Measurements from ENCODE around the gene SLC6A1. TPM values are rescaled to one million over a fixed set of nuclear protein-coding genes. Genes with fewer than 3 reads are reported as not detected.

SLC6A1 gene
- total RNA-seq, 1 donor from 2014 or later, result not detected

DNA sequence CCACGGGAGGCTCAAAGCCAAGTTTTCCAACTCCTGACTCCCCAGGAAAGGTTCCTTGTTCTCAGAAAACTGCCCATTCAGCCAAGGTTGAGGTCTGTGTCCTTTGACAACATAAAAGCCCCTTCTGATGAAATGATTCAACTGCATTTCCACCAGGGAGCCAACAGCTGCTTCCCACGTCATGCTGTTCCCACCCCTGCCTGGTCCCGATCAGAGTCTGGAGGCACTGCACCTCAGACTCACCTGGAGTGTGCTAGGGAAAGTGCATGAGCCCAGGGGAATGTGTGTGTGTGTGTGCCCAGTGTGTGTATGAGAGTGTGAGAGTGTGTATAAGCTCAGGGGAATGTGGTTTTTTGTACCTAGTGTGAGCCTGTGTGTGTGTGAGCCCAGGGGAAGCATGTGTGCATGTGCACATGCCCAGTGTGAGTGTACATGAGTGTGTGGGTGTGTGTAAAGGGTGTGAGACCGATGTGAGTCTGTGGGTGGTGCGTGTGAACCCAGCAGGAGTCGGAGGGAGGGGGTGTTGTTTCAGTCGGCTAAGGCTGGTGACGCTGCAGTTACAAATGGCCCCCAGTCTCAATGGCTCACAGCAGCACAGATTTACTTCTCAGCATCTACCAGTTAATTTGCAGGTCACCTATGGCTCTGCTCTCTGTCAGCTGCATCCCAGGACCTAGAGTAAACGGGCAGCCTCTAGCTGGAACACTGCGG, 20.3 kb upstream of the SLC6A1 start:
- Mint-ChIP-seq H3K27me3 (ENCODE audit: low read depth) (peaks cover 76% of the 10 kb centered on the region), H3K27ac (no peak overlapping the region), H3K4me3 (no peak overlapping the region), H3K9me3 (no peaks in the 10 kb centered on the region), H3K36me3 (no peaks in the 10 kb centered on the region), H3K4me1 (no peaks in the 10 kb centered on the region)
- TF ChIP-seq, protein P1, sequence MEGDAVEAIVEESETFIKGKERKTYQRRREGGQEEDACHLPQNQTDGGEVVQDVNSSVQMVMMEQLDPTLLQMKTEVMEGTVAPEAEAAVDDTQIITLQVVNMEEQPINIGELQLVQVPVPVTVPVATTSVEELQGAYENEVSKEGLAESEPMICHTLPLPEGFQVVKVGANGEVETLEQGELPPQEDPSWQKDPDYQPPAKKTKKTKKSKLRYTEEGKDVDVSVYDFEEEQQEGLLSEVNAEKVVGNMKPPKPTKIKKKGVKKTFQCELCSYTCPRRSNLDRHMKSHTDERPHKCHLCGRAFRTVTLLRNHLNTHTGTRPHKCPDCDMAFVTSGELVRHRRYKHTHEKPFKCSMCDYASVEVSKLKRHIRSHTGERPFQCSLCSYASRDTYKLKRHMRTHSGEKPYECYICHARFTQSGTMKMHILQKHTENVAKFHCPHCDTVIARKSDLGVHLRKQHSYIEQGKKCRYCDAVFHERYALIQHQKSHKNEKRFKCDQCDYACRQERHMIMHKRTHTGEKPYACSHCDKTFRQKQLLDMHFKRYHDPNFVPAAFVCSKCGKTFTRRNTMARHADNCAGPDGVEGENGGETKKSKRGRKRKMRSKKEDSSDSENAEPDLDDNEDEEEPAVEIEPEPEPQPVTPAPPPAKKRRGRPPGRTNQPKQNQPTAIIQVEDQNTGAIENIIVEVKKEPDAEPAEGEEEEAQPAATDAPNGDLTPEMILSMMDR (IDR thresholded peaks at IDR 0.05; ENCODE audit: unreplicated experiment), result no peak
- DNase-seq (ENCODE audit: low spot score in 2 of 2, unreplicated experiment in 2 of 2), result no peak

DNA sequence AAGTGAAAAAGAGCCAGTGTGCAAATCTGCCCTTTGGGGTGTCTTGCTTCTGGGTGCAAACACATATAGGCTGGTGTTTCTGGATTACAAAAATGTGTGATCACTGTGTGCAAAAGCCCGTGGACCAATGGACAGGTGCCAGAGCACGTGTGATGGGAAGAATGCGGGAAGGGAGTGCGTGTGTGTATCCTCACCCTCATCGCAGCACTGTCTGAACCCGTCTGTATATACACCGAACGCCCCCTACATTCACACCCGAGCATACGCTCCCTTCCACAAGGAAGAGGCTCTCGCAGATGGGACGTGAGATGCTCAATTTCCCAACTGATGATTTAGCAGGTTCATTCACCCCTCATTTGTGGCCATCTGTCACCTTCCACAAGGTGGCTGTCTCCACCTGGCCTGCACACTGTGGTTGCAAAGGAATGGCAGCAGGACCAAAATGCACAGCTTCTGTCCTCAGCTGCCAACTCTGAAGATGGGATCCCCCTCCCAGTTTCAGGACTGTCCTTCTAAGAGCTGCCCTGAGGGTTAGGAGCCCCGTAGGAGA, 19.4 kb upstream of the SLC6A1 start:
- no peaks in the 10 kb centered on the region for H3K9me3 Mint-ChIP-seq

DNA sequence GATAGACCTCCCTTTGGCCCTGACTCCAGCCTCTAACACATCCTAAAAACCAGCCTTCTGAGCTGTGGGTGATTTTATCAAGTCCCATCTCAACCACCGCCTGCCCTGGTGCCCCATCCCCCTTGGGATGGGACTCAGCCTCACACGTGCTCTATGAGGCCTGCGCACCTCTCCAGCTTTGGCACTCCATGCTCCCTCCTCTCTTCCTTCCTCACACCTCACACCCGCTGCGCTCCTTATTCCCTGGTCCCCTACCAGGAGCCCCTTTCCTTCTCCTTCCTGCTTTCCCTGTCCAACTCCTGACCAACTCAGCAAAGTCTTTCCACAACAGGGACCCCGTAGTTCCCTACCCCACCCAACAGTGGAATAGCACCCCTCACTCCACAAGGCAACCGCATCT, 18.4 kb upstream of the SLC6A1 start:
- TF ChIP-seq, protein P1 (IDR thresholded peaks at IDR 0.05; ENCODE audit: unreplicated experiment), result no peak

More for the DNA sequence above, 19.4 kb upstream of the SLC6A1 start:
- Mint-ChIP-seq H3K4me1 (no peaks in the 10 kb centered on the region), H3K27ac (no peak overlapping the region), H3K27me3 (ENCODE audit: low read depth) (peaks cover 77% of the 10 kb centered on the region), H3K36me3 (no peaks in the 10 kb centered on the region), H3K4me3 (no peak overlapping the region)
- TF ChIP-seq, protein P1 (IDR thresholded peaks at IDR 0.05; ENCODE audit: unreplicated experiment), result no peak
- DNase-seq (ENCODE audit: low spot score in 2 of 2, unreplicated experiment in 2 of 2), result no peak

DNA sequence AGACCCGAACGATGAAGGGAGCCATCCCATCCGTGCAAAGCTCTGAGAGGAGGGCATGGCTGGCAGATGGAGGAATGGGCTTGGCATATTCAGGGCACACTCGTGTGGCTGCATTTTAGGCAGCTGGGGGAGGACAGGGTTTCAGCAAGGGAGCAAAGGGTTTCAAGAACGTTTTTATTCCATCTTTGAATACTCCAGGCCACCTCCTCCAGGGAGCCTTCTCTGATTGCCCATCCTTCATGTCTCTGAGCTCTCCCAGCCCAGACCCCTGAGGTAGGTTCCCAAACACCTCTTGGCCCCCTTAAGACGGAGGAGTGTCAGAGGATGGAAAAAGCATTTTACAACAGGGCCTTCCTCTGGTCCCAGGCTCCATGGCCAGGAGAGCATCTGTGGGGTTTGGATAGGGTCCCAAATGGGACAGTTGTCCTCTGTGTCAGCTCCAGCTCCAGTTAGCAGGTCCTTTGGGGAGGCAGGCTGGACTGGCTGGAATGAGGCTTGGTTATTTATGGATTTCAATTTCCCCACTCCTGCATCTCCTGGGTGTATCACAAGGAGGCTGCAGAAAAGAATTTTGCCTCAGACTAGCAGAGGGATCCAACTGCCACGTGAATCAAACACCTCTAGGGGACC, 17.7 kb upstream of the SLC6A1 start:
- peaks cover 78% of the 10 kb centered on the region for H3K27me3 Mint-ChIP-seq (ENCODE audit: low read depth)

More for the DNA sequence above, 18.4 kb upstream of the SLC6A1 start:
- H3K27me3 Mint-ChIP-seq (ENCODE audit: low read depth), result peaks cover 78% of the 10 kb centered on the region
- no peaks in the 10 kb centered on the region for H3K9me3 Mint-ChIP-seq
- no peak overlapping the region for H3K4me3 Mint-ChIP-seq
- no peak for DNase-seq (ENCODE audit: low spot score in 2 of 2, unreplicated experiment in 2 of 2)
- no peaks in the 10 kb centered on the region for H3K36me3 Mint-ChIP-seq
- H3K27ac Mint-ChIP-seq, result no peak overlapping the region
- no peaks in the 10 kb centered on the region for H3K4me1 Mint-ChIP-seq

DNA sequence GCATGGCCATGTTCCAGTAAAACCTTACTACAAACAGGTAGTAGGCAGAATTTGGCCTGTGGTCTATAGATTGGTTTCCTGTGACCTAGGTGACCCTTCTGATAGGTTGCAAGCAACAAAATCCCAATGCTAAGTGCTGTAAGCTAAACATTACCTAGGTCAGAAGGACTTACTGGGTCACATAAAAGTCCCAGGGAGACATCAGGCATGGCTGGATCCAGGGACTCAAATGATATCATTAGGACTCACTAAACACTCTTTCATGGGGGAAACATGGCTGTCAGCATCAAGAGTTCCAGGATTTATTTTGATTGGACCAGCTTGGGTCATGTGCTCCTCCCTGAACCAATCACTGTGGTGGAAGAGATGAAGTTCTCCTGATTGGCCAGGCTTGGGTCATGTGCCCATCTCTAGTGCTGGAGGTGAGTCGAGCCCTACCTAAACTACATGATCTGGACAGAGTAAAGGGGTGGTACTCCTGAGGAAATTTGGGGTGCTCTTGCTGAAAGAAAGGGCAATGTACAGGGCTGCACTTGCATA, 16.8 kb upstream of the SLC6A1 start:
- TF ChIP-seq, protein P1 (IDR thresholded peaks at IDR 0.05; ENCODE audit: unreplicated experiment), result no peak
- Mint-ChIP-seq H3K36me3 (no peaks in the 10 kb centered on the region), H3K9me3 (no peaks in the 10 kb centered on the region), H3K4me3 (no peak overlapping the region), H3K4me1 (no peaks in the 10 kb centered on the region), H3K27me3 (ENCODE audit: low read depth) (peaks cover 80% of the 10 kb centered on the region), H3K27ac (no peak overlapping the region)
- no peak for DNase-seq (ENCODE audit: low spot score in 2 of 2, unreplicated experiment in 2 of 2)

More for the DNA sequence above, 17.7 kb upstream of the SLC6A1 start:
- TF ChIP-seq, protein P1 (IDR thresholded peaks at IDR 0.05; ENCODE audit: unreplicated experiment), result no peak
- Mint-ChIP-seq H3K9me3 (no peaks in the 10 kb centered on the region), H3K27ac (no peak overlapping the region), H3K4me3 (no peak overlapping the region), H3K36me3 (no peaks in the 10 kb centered on the region), H3K4me1 (no peaks in the 10 kb centered on the region)
- no peak for DNase-seq (ENCODE audit: low spot score in 2 of 2, unreplicated experiment in 2 of 2)
